ENCODE measurements around the gene SIGLEC11.

GRCh38 chr19:49921871-49922795 is 38.8 kb downstream of the SIGLEC11 start:
- no peak for TF ChIP-seq EZH2 (conservative IDR thresholded peaks at IDR 0.05; ENCODE audit: low read depth, low read length)
- TF ChIP-seq ZFX (CRISPR knock-in tag; IDR thresholded peaks at IDR 0.05; ENCODE audit: low read depth): no peak
- TF ChIP-seq SMYD3 (CRISPR knock-in tag; IDR thresholded peaks at IDR 0.05): no peak
- TF ChIP-seq TCF7L2 (IDR thresholded peaks at IDR 0.05; ENCODE audit: low read depth, low read length): no peak
- no peak for TF ChIP-seq TEAD2 (CRISPR knock-in tag; IDR thresholded peaks at IDR 0.05)
- no peak for TF ChIP-seq MAFF (IDR thresholded peaks at IDR 0.05; ENCODE audit: low read depth, low read length)
- TF ChIP-seq RAD21 (CRISPR knock-in tag; IDR thresholded peaks at IDR 0.05): no peak
